ENCODE results near the gene UGT1A10.
"Not testable (repeated sequence)": the region's sequence is repeated elsewhere in the genome, so short reads cannot be mapped to it uniquely, and the experiment has no call there.

Gene UGT1A10

DNA sequence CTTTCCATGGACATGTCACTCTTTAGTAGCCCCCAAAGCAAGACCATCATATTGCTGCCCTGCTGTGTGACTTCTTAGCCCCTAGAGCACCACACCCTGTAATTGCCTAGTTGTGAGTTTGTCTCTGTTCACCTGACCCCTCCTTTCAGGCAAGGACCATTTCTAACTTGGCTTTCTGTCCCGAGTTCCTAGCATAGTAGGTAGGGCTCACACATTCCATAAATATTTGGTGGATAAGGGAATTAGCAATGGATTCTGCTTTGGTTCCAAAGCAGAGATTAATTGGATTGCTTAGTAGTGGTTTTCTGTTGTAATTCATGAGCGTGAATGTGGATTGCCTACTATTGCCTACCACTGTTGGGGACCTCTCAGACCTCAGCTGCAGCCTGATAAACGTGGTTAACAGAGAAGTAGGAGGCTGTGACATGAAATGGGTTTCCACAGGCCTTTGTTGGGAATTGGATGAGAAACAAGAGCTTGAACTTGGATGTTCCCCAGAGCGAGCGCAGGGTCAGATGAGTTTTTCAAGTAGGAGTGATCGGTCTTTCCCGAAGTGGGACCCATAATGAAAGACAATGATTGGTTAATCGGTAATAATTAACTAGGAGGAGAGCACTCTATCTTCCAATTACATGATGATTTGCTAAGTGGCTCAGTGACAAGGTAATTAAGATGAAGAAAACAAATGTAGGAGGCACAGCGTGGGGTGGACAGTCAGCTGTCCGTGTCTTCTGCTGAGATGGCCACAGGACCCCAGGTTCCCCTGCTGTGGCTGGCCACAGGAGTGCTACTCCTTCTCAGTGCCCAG, 110.4 kb downstream of the UGT1A10 start:
- Histone ChIP-seq H3K4ac (ENCODE audit: low read depth, low read length) (no peak overlapping the region), H3K9ac (ENCODE audit: low read length) (no peak overlapping the region), H3K79me1 (ENCODE audit: low read length) (no peaks in the 10 kb centered on the region), H3K27ac (ENCODE audit: low read depth, low read length) (no peak overlapping the region), H3K4me3 (ENCODE audit: low read length) (no peak overlapping the region), H2BK5ac (ENCODE audit: low read length) (no peak overlapping the region), H4K8ac (ENCODE audit: low read depth, low read length) (no peak overlapping the region), H3K23ac (ENCODE audit: low read length) (no peak overlapping the region), H3K4me2 (ENCODE audit: low read length) (no peak overlapping the region), H3K56ac (ENCODE audit: low read length) (no peak overlapping the region), H3K79me2 (ENCODE audit: control insufficient read depth, insufficient read depth, low read length) (no peaks in the 10 kb centered on the region), H2BK120ac (ENCODE audit: low read depth, low read length) (no peak overlapping the region), H3K4me1 (ENCODE audit: control insufficient read depth, low read depth, low read length) (no peaks in the 10 kb centered on the region), H4K5ac (ENCODE audit: low read length) (no peak overlapping the region), H3K18ac (ENCODE audit: low read length) (no peak overlapping the region), H3K36me3 (ENCODE audit: control insufficient read depth, insufficient read depth, low read length) (no peaks in the 10 kb centered on the region), H3K27me3 (ENCODE audit: insufficient read depth, low read length, poor library complexity) (no peaks in the 10 kb centered on the region), H2BK15ac (replicated peaks; ENCODE audit: low read depth) (no peak overlapping the region), H2AK5ac (ENCODE audit: low read length) (no peak overlapping the region)
- DNase-seq: peak; percentile 11
- no CpG with 5 or more reads among the region's 10 CpGs for WGBS (ENCODE audit: extremely low coverage, insufficient coverage, low lambda C conversion rate)

DNA sequence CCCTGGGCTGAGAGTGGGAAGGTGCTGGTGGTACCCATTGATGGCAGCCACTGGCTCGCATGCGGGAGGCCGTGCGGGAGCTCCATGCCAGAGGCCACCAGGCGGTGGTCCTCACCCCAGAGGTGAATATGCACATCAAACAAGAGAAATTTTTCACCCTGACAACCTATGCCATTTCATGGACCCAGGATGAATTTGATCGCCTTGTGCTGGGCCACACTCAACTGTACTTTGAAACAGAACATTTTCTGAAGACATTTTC, 111.0 kb downstream of the UGT1A10 start:
- Histone ChIP-seq H3K27ac (ENCODE audit: low read depth, low read length) (no peak overlapping the region), H3K27me3 (ENCODE audit: insufficient read depth, low read length, poor library complexity) (no peaks in the 10 kb centered on the region), H3K9ac (ENCODE audit: low read length) (no peak overlapping the region), H3K4me3 (ENCODE audit: low read length) (no peak overlapping the region), H2BK15ac (replicated peaks; ENCODE audit: low read depth) (no peak overlapping the region), H3K79me2 (ENCODE audit: control insufficient read depth, insufficient read depth, low read length) (no peaks in the 10 kb centered on the region), H3K4ac (ENCODE audit: low read depth, low read length) (no peak overlapping the region), H4K8ac (ENCODE audit: low read depth, low read length) (no peak overlapping the region), H3K36me3 (ENCODE audit: control insufficient read depth, insufficient read depth, low read length) (no peaks in the 10 kb centered on the region), H4K5ac (ENCODE audit: low read length) (no peak overlapping the region), H3K79me1 (ENCODE audit: low read length) (no peaks in the 10 kb centered on the region), H3K4me1 (ENCODE audit: control insufficient read depth, low read depth, low read length) (no peaks in the 10 kb centered on the region), H2BK120ac (ENCODE audit: low read depth, low read length) (no peak overlapping the region), H3K23ac (ENCODE audit: low read length) (no peak overlapping the region), H2BK5ac (ENCODE audit: low read length) (no peak overlapping the region), H3K56ac (ENCODE audit: low read length) (no peak overlapping the region), H3K18ac (ENCODE audit: low read length) (no peak overlapping the region), H3K4me2 (ENCODE audit: low read length) (no peak overlapping the region), H2AK5ac (ENCODE audit: low read length) (no peak overlapping the region)
- no CpG with 5 or more reads among the region's 6 CpGs for WGBS (ENCODE audit: extremely low coverage, insufficient coverage, low lambda C conversion rate)
- no peak for DNase-seq

DNA sequence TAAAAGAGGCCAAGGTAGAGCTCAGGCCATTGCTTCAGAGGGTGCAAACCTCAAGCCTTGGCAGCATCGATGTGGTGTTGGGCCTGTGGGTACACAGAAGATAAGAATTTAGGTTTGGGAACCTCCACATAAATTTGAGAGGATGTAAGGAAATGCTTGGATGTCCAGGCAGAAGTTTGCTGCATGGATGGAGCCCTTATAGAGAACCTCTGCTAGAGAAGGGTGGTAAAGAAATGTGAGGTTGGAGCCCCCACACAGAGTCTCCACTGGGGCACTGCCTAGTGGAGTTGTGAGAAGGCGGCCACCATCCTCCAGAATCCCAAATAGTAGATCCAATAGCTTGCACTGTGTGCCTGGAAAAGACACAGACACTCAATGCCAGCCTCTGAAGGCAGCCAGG, 114.4 kb downstream of the UGT1A10 start:
- WGBS (ENCODE audit: extremely low coverage, insufficient coverage, low lambda C conversion rate): no CpG with 5 or more reads among the region's 2 CpGs
- H2BK5ac ChIP-seq (ENCODE audit: low read length); H3K36me3 ChIP-seq (ENCODE audit: control insufficient read depth, insufficient read depth, low read length); H4K5ac ChIP-seq (ENCODE audit: low read length); H4K8ac ChIP-seq (ENCODE audit: low read depth, low read length); DNase-seq; H3K27ac ChIP-seq (ENCODE audit: low read depth, low read length); H3K9ac ChIP-seq (ENCODE audit: low read length); H3K23ac ChIP-seq (ENCODE audit: low read length); H2BK120ac ChIP-seq (ENCODE audit: low read depth, low read length); H2BK15ac ChIP-seq (replicated peaks; ENCODE audit: low read depth); H3K18ac ChIP-seq (ENCODE audit: low read length); H2AK5ac ChIP-seq (ENCODE audit: low read length); H3K4me1 ChIP-seq (ENCODE audit: control insufficient read depth, low read depth, low read length); H3K27me3 ChIP-seq (ENCODE audit: insufficient read depth, low read length, poor library complexity); H3K4ac ChIP-seq (ENCODE audit: low read depth, low read length); H3K79me2 ChIP-seq (ENCODE audit: control insufficient read depth, insufficient read depth, low read length); H3K79me1 ChIP-seq (ENCODE audit: low read length); H3K56ac ChIP-seq (ENCODE audit: low read length); H3K4me2 ChIP-seq (ENCODE audit: low read length); H3K4me3 ChIP-seq (ENCODE audit: low read length): not testable (repeated sequence)

DNA sequence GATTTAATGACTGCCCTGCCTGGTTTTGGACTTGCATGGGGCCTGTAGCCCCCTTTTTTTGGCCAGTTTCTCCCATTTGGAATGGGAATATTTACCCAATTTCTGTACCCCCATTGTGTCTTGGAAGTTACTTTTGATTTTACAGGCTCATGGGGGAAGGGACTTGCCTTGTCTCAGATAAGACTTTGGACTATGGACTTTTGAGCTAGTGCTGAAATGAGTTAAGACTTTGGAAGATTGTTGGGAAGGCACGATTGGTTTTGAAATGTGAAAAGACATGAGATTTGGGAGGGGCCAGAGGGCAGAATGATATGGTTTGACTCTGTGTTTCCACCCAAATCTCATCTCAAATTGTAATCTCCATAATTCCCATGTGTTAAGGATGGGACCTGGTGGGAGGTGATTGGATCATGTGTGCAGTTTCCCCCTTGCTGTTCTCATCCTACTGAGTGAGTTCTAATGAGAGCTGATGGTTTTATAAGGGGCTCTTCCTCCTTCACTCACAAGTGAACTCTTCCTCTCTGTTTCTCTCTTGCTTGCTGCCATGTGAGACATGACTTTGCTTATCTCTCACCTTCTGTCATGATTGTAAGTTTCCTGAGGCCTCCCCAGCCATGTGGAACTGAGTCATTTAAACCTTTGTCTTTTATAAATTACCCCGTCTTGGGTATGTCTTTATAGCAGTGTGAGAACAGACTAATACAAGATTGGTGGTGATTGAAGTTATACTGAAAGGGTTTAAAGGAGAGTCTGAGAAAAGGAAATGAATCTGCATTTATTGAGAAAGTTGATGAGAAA, 115.2 kb downstream of the UGT1A10 start:
- H3K9ac ChIP-seq (ENCODE audit: low read length); H4K8ac ChIP-seq (ENCODE audit: low read depth, low read length): not testable (repeated sequence)

DNA sequence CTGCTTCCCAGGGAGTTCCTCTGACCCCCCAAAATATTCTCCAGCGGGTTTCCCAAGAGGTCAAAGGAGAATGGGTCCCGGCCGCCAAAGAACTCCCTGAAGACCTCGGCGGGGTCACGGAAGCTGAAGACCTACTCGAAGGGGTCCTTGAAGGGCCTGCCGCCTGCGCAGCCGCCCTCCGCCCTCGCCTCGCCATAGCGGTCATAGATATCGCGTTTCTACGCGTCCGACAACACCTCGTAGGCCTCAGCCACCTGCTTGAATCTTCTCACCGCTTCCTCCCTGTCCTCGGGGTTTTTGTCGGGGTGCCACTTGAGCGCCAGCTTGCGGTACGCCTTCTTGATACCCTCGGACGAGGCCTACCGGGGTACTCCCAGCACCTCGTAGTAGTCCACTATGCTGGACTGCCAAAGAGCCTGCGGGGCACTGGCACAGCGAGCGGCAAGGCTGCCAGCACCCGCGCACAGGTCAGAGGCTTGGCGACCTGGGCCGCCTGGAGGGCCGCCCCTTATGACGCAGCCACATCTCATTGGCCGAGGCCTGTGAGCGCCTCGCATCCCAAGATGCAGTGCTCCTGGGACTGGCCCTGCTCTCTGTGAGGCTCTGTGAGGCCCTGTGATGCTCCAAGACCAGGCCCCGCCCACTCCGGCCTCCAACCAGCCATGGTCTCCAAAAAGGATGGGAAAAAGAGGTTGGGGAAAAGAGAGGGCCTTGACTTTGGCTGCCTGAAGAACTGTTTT, 118.8 kb downstream of the UGT1A10 start:
- Histone ChIP-seq H3K79me2 (ENCODE audit: control insufficient read depth, insufficient read depth, low read length) (no peaks in the 10 kb centered on the region), H3K4me1 (ENCODE audit: control insufficient read depth, low read depth, low read length) (no peaks in the 10 kb centered on the region), H3K4ac (ENCODE audit: low read depth, low read length) (no peak overlapping the region), H3K4me3 (ENCODE audit: low read length) (no peak overlapping the region), H3K9ac (ENCODE audit: low read length) (no peak overlapping the region), H3K27me3 (ENCODE audit: insufficient read depth, low read length, poor library complexity) (no peaks in the 10 kb centered on the region), H2BK5ac (ENCODE audit: low read length) (no peak overlapping the region), H3K36me3 (ENCODE audit: control insufficient read depth, insufficient read depth, low read length) (no peaks in the 10 kb centered on the region), H2BK120ac (ENCODE audit: low read depth, low read length) (no peak overlapping the region), H4K5ac (ENCODE audit: low read length) (no peak overlapping the region), H4K8ac (ENCODE audit: low read depth, low read length) (no peak overlapping the region), H3K23ac (ENCODE audit: low read length) (no peak overlapping the region), H3K27ac (ENCODE audit: low read depth, low read length) (no peak overlapping the region), H2BK15ac (replicated peaks; ENCODE audit: low read depth) (no peak overlapping the region), H3K4me2 (ENCODE audit: low read length) (no peak overlapping the region), H2AK5ac (ENCODE audit: low read length) (no peak overlapping the region), H3K56ac (ENCODE audit: low read length) (no peak overlapping the region), H3K18ac (ENCODE audit: low read length) (no peak overlapping the region), H3K79me1 (ENCODE audit: low read length) (no peaks in the 10 kb centered on the region)
- no CpG with 5 or more reads among the region's 44 CpGs for WGBS (ENCODE audit: extremely low coverage, insufficient coverage, low lambda C conversion rate)
- no peak for DNase-seq

More for the DNA sequence above, 115.2 kb downstream of the UGT1A10 start:
- not testable (repeated sequence) for DNase-seq; H3K27ac ChIP-seq (ENCODE audit: low read depth, low read length); H4K5ac ChIP-seq (ENCODE audit: low read length); H2AK5ac ChIP-seq (ENCODE audit: low read length); H2BK120ac ChIP-seq (ENCODE audit: low read depth, low read length); H3K4me3 ChIP-seq (ENCODE audit: low read length); H3K79me1 ChIP-seq (ENCODE audit: low read length); H2BK15ac ChIP-seq (replicated peaks; ENCODE audit: low read depth); H3K56ac ChIP-seq (ENCODE audit: low read length); H3K18ac ChIP-seq (ENCODE audit: low read length); H3K4me2 ChIP-seq (ENCODE audit: low read length); H3K36me3 ChIP-seq (ENCODE audit: control insufficient read depth, insufficient read depth, low read length); H3K4me1 ChIP-seq (ENCODE audit: control insufficient read depth, low read depth, low read length); H2BK5ac ChIP-seq (ENCODE audit: low read length); H3K27me3 ChIP-seq (ENCODE audit: insufficient read depth, low read length, poor library complexity); H3K4ac ChIP-seq (ENCODE audit: low read depth, low read length); H3K79me2 ChIP-seq (ENCODE audit: control insufficient read depth, insufficient read depth, low read length); H3K23ac ChIP-seq (ENCODE audit: low read length)
- WGBS (ENCODE audit: extremely low coverage, insufficient coverage, low lambda C conversion rate): no CpG with 5 or more reads among the region's 2 CpGs
